HG03558 (cell line): ENCODE results near the gene RNU2-63P.
"Not testable (repeated sequence)": the region's sequence is repeated elsewhere in the genome, so short reads cannot be mapped to it uniquely, and the experiment has no call there.

ENCODE experiments used
- ATAC-seq: cut with Tn5 transposase; IDR thresholded peaks from one replicate; pipeline ENCODE4 v1.9.1; 2021; ENCODE audit warnings: moderate number of reproducible peaks; ENCODE audit not compliant: unreplicated experiment; ENCODE audit errors: extremely low read depth

Gene RNU2-63P

DNA sequence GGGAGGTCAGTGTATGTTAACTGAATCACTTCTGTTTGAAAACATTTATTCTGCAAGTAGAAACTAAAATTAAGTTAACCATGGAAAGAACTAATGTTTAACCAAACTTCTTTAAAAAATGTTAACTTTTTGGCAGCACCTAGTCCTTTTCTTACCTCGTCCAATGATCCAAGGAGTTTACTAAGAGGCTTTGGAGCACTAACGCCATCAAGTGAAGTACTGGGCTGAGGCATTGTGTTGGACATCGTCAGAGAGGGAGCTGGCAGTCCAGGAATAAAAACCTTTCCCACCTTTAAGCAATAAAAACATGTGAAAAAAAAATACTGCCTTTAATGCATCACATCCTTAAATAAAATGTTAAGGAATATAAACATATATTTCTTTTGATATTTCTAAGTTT, 23.8 kb downstream of the RNU2-63P start:
- ATAC-seq = not testable (repeated sequence)

DNA sequence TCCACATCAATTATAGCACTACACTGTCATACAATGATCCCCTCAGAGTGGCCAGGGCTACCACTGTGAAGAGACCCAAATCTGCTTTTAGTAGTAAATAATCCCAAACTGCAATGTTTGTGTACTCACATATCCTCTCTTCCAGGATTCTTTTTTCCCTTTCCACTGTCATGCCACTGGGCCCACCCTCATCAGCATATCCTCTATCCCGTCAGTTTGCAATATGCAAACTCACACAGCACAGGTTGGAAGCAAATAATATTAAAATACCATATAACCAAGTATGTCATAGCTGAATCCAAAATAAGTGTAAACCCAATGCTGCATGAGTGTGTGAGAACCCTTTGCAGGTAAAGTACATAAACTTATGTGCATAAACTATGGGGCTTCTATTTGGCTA, 28.9 kb downstream of the RNU2-63P start:
- not testable (repeated sequence) for ATAC-seq

DNA sequence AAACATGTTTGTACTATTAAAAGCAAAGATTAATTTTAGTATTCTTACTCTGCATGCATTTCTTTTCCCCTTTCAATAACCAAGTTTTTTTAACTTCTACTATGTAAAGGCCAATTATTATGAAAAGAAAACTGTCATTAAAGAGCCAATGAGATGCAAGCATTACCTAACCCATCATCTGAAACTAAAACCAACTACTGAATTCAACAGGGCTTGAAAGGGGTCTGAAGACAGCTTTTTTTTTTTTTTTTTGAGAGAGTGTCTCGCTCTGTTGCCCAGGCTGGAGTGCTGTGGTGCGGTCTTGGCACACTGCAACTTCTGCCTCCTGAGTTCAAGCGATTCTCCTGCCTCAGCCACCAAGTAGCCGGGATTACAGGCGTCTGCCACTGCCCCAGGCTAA, 30.4 kb downstream of the RNU2-63P start:
- not testable (repeated sequence) for ATAC-seq

DNA sequence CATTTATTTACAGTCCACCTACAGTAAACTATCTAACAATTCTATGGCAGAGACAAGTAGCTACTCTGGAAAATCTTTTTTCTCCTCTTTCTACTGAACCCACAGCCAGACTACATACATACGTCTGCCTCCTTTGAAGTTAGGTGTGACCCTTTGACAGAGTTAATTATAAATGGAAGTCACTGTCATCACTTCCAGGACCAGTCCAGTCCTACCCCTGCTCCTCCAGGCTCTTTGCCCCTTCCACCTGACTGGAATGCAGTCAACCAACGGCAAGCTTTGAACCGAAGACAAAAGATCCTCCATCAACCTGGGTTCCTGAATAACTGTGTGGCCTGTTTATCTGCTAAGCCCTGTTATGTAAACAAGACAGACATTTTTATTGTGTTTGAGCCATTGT, 35.2 kb downstream of the RNU2-63P start:
- ATAC-seq = not testable (repeated sequence)

DNA sequence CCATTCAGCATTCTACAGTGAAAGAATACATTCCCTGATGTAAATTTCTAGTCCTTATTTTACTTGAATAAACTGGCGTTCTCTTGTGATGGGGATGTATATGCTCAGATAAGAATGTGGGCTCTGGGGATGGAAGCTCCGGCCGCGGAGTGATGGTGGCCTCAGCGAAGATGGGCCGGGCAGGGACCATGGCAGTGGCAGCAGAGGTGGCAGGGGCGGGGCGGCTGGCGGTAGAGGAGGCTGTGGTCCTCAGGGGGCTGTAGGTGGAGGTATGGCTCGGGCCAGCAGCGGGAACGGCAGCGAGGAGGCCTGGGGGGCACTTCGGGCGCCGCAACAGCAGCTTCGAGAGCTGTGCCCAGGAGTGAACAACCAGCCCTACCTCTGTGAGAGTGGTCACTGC, 44.0 kb downstream of the RNU2-63P start:
- not testable (repeated sequence) for ATAC-seq
